Left lung (tissue), 10 donors: ENCODE measurements around the gene SFSWAP. TPM values are rescaled to one million over a fixed set of nuclear protein-coding genes. Genes with fewer than 3 reads are reported as not detected.

Experiments
- ATAC-seq: fragments of 200-7000 bp; cut with Tn5 transposase; one replicate; pipeline ENCODE4 v1.9.1; 2020; ENCODE audit warnings: moderate library complexity
- DNase-seq, 4 donors: peaks; one replicate each; pipeline ENCODE4 v3.0.0-alpha.2; 2013 to 2020
- H3K27ac ChIP-seq, 2 donors: fragments of 200-600 bp; sonication (generic) in 1 of 2; one replicate each; pipeline versions ENCODE4 v1.5.0 to v1.8.0; 2020 to 2021
- H3K27me3 ChIP-seq, 2 donors: fragments of 200-600 bp; sonication (generic) in 1 of 2; one replicate each; pipeline versions ENCODE4 v1.5.0 to v1.8.0; 2020 to 2021
- H3K36me3 ChIP-seq, 2 donors: fragments of 200-600 bp; sonication (generic) in 1 of 2; one replicate each; pipeline versions ENCODE4 v1.5.0 to v1.8.0; 2020 to 2021
- H3K4me1 ChIP-seq, 2 donors: fragments of 200-600 bp; one replicate each; pipeline ENCODE4 v1.8.0; 2021
- H3K4me3 ChIP-seq, 2 donors: fragments of 200-600 bp; sonication (generic) in 1 of 2; one replicate each; pipeline versions ENCODE4 v1.5.0 to v1.8.0; 2020 to 2021; ENCODE audit warnings: mild to moderate bottlenecking in 1 of 2
- H3K9me3 ChIP-seq, 2 donors: fragments of 200-600 bp; sonication (generic) in 1 of 2; one replicate each; pipeline versions ENCODE4 v1.5.0 to v1.8.0; 2020 to 2021
- CTCF ChIP-seq, 2 donors: fragments of 200-600 bp; sonication (generic) in 1 of 2; IDR thresholded peaks; one replicate each; pipeline versions ENCODE4 v1.5.0 to v1.8.0; 2021; ENCODE audit warnings: antibody characterized with exemption in 2 of 2
- intact Hi-C, 2 donors: fragments of 100-400 bp; cut with DNase I; formaldehyde crosslinking; loops; one replicate each; pipeline versions ENCODE4 v1.11.2 to v1.14.2; 2022
- polyA plus RNA-seq, 6 donors: library from polyadenylated mRNA; unstranded; fragments of 120-200 nt; gene quantifications; one replicate each; pipeline ENCODE4 v1.2.1, GENCODE V29; 2013; ENCODE audit not compliant: insufficient read length in 6 of 6
- total RNA-seq, 2 donors: library from RNA; stranded (reverse); fragmentation: NEBNext Ultra II Directional; extraction: Animal tissue kit (Norgen Biotek cat#: 25700); gene quantifications; one replicate each; pipeline ENCODE4 v1.2.1, GENCODE V29; 2021
- donor health status: DM: no; HTN: yes; CAD: no.
- donor health status: DM: no; HTN: no; CAD: no.

SFSWAP gene
- total and polyA plus RNA-seq, 8 donors, result 26.0 to 68.8 (median 50.8) TPM

- DNase-seq, result no peak
- Histone ChIP-seq H3K9me3 (no peaks in the 10 kb centered on the region), H3K27ac (no peak overlapping the region), H3K4me3 (no peak overlapping the region), H3K27me3 (no peaks in the 10 kb centered on the region), H3K36me3 (peaks cover 0 to 87% of the 10 kb centered on the region in 2 donors), H3K4me1 (no peaks in the 10 kb centered on the region)
- no peak for ATAC-seq
- no peak for TF ChIP-seq CTCF (IDR thresholded peaks at IDR 0.05)
- intact Hi-C loops, result no loop called here
Observed at GRCh38 chr12:131733874-131734273, 23.0 kb downstream of the SFSWAP start.

DNA sequence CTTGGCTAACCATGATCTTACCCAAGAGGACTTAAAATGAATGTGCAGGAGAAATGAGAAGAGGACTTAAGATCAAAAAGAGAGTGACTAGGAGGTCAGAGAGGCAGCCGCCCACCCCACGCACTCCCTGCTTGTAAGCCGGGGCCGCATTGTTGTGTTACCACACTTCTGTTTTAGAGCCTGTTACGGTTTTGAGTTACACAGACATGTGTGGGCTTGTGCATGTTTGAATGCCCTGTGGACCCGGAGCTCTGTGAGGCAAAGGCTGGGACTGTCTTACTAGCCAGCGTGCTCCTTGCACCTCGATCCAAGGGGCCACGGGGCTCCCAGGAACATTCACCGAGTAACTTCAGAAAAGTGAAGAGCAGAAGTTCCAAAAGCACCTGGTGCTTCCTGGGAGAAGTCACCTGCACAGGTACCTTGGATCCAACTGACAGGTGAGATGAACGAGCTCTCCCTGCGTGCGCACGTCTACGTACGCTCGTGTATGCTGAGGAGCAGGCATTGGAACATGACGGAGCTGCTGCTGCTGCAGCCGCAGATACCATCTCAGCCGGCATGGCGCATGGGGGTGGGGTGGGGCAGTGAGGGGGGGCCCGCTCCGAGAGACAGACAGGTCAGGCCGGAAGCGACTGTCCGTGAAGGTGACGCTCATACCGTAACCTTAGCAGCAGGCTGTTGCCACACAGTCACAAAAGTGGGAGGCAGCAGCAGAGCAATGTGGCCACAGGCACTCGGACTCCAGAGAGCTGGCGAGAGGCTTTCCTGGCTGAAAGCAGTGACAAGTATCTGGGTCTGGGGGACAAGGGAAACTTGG, 23.7 kb downstream of the SFSWAP start:
- no peak for ATAC-seq
- peaks cover 0 to 87% of the 10 kb centered on the region in 2 donors for H3K36me3 ChIP-seq
- intact Hi-C loops, result no loop called here

DNA sequence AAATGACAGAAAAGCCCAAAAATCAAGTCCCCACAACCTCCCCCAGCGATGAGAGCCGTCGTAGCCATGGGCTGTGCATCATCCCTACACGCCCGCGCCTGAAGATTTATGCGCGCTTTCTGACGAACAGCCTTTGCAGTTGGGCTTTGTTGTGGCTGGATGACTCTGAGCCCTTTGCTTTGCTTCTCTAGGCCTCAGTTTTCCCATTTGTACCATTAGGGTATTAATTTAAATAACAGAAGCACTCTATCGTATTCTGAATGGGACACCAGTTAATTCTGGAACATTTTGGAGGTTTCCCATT, 24.2 kb downstream of the SFSWAP start:
- H3K27ac ChIP-seq, result no peak overlapping the region
- no peaks in the 10 kb centered on the region for H3K9me3 ChIP-seq
- H3K27me3 ChIP-seq, result no peaks in the 10 kb centered on the region
- no peak for TF ChIP-seq CTCF (IDR thresholded peaks at IDR 0.05)
- H3K4me1 ChIP-seq, result no peaks in the 10 kb centered on the region
- intact Hi-C loops, result no loop called here
- ATAC-seq (no peak), DNase-seq (no peak)
- H3K4me3 ChIP-seq, result no peak overlapping the region
- H3K36me3 ChIP-seq, result peaks cover 0 to 87% of the 10 kb centered on the region in 2 donors

More for the DNA sequence above, 23.7 kb downstream of the SFSWAP start:
- no peak for DNase-seq
- Histone ChIP-seq H3K9me3 (no peaks in the 10 kb centered on the region), H3K27ac (no peak overlapping the region), H3K27me3 (no peaks in the 10 kb centered on the region), H3K4me3 (no peak overlapping the region), H3K4me1 (no peaks in the 10 kb centered on the region)
- TF ChIP-seq CTCF (IDR thresholded peaks at IDR 0.05), result no peak

DNA sequence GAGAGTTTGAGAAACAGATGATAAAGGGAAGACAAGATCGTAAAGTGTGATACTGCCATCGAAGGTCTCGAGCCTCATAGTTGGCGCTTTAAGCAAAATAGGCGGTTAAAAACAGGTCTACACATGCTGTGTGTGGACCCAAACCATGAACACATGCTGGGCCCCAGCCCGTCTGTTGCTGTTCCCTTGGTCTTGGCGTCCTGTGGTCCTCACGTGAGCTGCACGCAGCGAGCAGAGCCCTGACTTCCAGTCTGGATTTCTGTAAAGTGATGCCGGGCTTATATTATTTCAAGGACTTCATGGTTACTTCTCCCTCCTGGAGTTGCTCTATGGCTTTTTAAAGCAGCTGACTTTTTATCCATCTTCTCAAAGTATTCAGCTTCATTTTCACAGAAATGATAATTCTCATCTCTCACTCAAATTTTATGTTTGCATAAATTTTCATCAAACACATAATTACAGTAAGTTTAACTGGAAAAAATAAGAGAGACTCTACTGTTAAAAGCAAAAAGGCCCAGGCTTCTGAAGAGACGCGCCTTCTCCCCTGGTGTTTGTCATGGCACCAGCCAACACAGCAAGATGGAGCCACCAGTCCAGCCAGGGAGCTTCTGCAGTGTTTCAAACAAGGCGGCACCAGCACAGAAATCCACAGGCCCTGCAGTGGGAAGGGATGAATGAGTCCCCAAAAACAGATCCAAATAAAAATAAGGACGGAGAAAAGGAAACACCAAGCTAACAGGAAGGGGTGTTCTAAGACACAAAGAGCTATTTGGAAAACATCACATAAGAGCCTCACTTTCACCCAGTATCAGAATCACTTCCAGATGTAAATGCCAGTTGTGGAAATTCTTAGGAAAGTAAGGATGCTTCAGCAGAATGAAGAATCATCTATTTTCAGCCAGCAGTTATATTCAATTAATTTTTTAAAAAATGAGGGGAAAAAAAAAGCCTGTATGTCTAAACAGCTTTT, 24.9 kb downstream of the SFSWAP start:
- no peak for ATAC-seq
- intact Hi-C loops, result no loop called here
- H3K4me3 ChIP-seq, result no peak overlapping the region
- DNase-seq, result no peak
- H3K4me1 ChIP-seq, result no peaks in the 10 kb centered on the region
- no peaks in the 10 kb centered on the region for H3K27me3 ChIP-seq
- H3K27ac ChIP-seq, result no peak overlapping the region
- peaks cover 0 to 87% of the 10 kb centered on the region in 2 donors for H3K36me3 ChIP-seq
- TF ChIP-seq CTCF (IDR thresholded peaks at IDR 0.05), result no peak
- H3K9me3 ChIP-seq, result no peaks in the 10 kb centered on the region
